GM18867 (cell line): ENCODE measurements around the gene HS3ST5.

ENCODE experiments used
- ATAC-seq: cut with Tn5 transposase; IDR thresholded peaks from one replicate; pipeline ENCODE4 v1.9.1; 2021; ENCODE audit warnings: mild to moderate bottlenecking, moderate library complexity; ENCODE audit not compliant: unreplicated experiment

The HS3ST5 gene, protein sequence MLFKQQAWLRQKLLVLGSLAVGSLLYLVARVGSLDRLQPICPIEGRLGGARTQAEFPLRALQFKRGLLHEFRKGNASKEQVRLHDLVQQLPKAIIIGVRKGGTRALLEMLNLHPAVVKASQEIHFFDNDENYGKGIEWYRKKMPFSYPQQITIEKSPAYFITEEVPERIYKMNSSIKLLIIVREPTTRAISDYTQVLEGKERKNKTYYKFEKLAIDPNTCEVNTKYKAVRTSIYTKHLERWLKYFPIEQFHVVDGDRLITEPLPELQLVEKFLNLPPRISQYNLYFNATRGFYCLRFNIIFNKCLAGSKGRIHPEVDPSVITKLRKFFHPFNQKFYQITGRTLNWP

DNA sequence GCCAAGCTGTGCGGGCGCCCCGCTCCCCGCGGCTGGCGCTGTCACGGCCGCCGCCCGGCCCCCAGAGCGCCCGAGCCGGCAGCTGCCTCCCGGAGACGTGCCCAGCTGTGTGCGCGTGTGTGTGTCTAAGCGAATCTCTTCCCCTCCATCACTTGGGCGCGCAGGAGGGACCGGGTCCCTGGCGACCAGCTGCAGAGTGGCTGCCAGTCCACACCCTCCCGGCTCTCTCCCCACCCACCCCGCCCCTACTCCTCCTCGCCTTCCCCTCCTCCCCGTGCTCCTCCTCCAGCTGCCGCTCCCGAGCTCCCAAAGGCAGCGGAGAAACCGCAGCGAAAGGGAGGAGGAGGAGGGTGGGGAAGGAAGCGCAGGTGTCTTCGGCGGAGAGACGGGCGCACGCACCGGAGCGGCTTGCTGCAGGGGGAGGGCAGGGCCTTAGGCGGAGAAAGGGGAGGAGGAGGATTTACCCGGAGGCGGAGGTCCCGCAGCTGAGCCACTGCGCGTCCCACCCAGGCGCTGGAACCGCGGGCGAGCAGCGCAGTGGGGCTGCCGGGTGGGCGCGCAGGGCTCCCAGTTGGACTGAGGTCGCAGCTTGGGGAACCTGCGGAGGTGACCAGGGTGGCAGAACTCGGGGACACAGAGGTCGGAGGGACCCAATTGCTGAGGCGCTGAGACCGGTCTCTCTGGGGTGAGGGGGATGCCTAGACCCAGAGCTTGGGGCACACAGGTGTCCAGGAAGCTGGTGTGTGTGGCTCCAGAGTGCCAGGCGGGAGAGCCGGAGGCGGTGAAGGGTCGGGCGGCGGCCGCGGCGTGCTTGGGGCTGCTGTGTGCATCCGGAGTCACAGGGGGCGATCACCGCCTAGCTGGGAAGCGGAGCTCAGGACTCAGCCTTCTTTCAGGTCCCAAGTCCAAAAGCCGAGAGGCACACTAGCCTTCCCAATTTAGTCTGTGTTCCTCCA, at the start of gene HS3ST5:
HS3ST5 (minus strand) TSS at position 198 of the 956 bp plus-strand sequence. CDS start 280,178 bp downstream, outside the sequence.
- ATAC-seq, result peak; percentile 54

DNA sequence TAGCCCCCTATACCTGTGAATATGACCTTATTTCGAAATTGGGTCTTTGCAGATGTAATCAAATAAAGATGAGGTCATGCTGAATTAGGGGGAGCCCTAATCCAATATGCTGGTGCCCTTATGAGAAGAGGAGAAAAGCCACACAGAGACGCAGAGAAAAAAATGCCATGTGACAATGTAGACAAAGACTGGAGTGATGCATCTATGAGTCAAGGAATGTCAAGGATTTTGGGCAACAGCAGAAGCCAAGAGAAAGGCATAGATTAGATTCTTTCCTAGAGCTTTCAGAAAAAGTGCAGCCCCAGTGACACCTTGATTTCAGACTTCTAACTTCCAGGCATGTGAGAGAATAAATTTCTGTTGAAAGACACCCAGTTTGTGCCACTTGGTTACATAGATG, 47.4 kb upstream of the HS3ST5 start:
- ATAC-seq, result no peak

DNA sequence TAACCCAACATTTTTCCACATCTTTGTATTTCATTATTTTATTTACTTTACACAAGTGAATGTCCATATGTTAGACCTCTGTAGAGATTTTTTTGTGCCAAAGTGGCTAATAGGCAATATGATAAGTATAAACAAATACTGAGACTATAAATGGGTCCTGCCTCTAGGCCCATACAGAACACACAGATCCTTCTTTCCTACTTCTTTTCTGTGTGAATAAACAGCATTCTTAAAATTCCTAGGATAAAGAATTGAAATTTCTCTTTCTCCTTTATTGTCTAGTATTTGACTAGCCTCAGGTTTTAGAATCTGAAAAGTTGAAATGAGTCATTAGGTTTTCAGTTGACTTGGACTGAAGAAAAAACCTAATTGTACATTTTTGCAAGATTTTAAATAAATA, 46.3 kb upstream of the HS3ST5 start:
- ATAC-seq, result no peak

DNA sequence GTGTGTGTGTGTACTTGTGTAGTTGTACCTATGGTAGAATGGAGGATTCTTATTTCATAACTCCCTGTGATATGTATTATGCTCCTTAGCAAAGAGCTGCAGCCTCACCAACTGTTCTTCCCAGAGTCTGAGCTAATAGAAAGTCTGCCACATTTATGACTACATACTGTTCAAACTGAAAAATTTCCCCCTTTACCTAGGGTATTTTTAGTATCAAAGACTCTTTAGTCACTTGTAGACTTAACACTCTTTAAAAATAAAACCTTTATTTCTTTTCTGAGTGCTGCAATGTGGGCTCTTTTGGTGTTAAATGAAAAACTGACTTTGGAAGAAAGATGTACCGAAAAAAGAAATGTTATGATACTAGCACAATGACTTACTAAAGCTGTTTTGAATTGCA, 39.6 kb upstream of the HS3ST5 start:
- ATAC-seq, result no peak

DNA sequence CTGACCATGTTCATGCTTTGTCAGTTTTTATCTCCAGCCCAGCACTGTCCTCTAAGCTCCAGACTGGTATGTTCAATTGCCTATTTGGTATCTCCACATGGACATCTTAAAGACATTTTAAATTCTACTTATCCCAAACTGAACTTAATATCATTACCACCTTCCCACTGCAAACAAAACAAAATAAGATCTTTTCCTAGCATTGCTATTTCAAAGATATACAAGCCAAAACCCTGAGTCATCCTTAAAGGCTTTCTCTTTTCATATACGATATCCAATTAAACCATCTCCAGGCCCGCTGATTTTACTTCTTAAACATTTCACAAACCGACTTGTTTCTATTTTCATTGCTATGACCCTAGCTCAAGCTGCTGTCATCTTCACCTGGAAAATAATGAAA, 35.1 kb upstream of the HS3ST5 start:
- no peak for ATAC-seq

DNA sequence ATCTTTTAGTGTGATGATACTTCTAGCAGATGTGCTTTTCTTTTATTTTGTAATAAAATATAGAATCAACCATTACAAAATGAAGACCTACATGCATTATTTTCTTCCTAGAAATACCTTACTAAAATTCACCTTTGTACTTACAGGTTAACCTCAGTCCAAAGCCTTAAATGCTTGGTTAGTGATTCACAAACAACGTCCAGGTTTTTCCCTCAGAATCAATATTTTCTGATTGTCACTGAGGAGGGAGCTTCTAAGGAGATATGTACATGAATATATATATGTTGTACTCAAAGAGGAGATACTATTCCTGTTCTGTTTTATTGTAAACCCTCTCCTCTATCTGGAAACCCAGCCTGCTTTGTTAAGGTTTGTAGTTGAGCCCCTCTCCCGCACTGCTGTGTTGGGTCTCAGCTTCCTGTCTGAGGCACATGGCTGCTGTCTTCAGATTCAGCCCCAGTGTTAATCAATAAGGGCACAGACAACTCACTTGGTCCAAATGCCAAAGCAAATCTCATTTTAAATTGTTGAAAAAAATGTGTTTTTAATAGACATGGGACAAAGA, 33.9 kb upstream of the HS3ST5 start:
- no peak for ATAC-seq

DNA sequence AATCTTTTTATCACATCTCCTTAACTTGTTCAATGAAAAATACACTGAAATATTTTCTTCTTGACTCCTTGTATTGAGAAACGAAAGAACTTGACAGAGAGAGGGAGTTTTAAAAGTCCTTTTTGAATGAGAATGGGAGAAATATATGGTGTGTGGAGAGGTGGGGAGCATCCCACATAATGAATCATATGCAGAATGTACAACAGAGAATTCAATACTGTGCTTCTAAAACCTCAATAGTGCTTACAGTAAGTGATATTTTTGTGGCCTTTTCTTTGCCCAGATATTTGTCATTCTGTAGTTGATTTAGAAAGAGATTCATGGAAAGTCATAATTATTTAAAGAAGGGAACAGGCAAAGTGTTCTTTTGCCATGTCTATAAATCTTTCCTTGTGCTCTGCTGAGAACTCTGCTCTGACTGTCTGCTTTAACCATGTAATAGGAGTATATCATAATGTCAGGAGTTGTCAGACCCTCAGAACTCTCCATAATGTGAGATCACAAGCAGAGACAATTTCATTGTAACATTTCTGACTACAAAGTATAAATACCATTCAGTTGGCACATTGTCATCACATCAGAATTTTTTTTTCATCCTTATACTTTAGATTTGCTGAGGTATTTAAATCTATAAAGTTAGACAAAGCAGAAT, 32.8 kb upstream of the HS3ST5 start:
- no peak for ATAC-seq

DNA sequence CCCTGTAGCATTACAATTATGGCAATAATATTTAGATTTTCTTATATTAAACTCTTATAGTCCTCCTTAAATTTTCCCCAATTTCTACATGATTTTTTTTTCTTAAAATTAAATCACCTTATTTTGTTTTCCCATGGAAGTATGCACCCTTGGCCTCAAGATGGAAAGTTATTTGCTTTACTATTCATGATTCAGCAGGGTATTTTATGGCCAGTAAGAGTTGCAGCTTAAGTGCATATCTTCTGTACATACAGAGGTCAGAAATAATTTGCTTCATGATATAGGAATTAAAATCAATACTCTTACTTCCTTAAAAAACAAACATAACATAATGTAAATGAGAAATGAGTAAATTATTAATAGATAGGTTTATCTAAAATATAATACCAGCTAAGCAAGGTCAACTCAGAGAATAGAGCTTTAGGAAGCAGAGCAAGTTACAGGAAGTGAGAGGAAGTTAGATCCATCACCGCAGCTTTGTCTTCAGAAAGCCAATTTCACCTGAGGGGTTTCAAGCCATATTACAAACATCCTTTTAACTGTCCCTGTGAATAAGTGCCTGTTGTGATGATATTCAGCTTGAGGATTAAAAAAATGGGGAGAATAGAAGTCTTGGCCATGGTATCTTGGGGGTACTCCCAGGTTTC, 24.6 kb upstream of the HS3ST5 start:
- ATAC-seq, result no peak

DNA sequence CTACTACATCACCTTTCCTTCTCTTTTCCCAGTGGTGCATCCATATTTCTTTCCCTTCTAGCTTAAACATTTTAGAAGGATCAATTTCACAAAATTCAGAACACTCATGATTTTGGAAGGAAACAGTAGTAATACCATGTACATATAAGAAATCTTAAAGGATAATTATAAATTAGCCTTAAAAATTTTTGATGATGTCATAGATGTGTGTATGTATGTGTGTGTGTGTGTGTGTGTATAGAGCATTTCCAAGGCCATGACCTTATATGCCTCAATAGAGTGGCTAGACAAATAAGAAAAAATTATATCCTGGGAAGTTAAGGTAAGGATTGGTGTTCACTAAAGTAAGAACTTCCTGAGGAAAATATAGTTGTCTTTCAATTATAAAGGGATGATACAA, 24.1 kb upstream of the HS3ST5 start:
- ATAC-seq, result no peak

DNA sequence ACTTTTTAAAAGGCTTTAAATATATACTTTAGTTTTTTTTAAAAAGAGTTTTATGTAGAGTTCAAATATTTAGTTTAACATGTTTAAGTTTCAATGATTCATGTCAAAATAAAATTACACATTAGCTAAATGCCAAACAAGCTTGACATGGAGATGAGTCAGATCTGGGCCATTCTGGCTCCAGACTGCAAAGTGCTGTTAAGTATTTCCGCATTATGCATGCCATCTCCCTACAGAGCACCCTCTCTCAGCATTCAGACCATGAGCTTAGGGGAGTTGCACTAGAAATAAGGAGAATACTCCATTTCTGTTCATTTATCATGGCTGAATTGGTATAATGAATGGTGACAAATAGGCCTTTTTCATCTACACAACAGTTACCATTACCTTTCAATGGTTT, 21.5 kb upstream of the HS3ST5 start:
- ATAC-seq, result no peak

DNA sequence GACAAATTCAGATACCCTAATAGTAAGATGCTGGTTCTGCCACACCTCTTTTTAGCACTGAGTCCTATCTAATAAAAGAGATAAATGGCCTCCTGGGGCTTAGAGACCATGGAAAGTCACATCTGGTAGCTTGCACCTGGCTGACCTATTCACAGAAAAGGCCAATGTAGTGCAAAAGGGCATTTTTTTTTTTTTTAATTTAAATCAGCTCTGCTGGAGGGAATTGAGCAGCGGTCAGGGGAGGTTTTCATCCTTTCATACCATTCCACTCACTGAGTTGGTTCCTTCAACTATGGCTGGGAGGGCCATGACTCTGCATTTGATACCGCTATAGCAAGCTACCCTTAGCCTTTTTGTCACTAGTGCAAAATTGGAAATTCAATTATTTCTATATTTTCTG, 20.1 kb upstream of the HS3ST5 start:
- no peak for ATAC-seq

DNA sequence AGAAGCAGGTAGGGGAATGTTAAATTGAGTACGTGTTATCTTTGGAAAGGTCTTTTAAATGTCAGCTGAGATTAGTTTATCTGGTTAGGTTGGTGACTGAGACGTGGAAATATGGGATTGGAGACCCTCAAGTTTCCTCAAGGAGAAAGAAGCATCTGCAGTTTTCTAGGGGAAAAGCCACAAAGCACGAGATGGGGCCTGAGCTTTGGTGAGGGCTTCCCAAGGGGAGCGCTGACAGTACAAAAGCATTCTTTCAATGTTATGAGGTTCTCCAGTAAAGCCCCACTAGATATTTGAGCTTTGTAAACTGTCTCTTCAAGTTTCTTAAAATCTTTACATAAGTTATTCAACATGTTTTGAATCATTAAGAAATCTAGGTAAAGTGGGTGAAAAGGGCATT, 19.6 kb upstream of the HS3ST5 start:
- ATAC-seq, result no peak

DNA sequence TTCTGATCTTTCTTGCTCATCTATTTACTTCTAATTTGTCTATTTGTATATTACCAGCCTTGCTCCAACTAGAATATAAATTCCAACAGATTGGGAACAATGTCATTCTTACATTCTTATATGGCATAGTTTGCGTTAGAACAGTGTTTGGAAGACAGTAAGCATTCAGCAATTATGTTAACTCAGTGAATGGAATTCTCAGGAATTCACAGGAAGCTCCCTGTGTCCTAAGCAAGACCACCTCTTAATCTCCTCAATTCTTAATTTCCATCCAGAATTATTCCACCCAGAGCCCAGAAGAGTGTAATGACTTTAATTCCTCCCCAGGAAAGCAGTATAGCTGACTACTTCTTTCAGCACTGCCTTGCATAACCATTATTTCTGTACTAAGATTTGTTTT, 18.2 kb upstream of the HS3ST5 start:
- no peak for ATAC-seq

DNA sequence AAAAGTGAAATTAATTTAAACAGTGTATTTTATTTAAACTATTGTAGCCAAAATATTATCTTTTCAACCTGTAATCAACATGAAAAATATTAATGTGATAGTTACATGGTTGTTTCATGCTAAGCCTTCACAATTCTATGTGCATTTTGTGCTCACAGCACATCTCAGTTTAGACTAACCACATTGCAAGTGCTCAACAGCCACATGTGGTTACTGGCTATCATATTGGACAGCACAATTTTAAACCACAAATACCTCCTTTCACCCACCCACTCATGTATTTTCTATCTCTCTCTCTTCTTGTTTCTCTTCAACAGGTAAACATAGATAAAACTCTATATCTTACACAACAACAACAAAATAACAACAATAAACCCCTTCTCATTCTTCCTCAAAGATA, 12.5 kb upstream of the HS3ST5 start:
- ATAC-seq, result no peak

DNA sequence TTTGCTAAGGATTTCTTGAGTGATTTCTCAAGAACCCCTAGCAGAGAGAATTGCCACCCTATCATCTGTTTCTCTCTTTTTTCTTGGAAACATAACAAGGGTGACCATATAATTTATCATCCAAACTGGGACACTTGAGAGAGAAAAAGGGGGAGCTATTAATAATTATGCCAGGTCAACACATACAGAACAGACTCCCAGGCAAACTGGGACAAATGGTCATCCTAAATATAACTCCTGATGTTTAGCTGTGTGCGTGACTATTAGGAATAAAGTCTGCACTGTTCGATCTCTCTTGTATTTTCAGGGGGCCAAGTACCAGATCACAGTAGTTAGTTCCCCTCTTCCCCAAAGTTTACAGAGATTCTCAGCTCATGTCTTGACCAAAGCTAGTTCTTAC, 11.7 kb upstream of the HS3ST5 start:
- no peak for ATAC-seq

DNA sequence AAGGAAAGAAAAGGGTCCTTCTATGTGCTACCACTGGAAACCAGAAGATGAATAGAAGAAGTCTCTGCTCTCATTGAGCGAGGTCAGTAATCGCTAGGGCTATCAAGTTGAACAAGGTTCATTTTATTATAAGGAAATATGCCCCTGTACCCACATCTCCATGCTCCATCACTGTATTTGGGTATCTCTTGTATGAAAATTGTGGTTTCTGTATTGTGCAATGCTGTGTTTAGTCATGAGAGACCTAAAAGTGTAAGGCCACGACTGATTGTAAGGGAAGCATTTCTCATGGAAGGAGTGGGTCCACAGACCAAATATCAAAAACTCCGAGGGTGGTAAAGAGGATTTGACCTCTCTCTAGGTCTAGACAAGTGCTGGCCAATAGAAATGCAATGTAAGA, 3.6 kb upstream of the HS3ST5 start:
- no peak for ATAC-seq

DNA sequence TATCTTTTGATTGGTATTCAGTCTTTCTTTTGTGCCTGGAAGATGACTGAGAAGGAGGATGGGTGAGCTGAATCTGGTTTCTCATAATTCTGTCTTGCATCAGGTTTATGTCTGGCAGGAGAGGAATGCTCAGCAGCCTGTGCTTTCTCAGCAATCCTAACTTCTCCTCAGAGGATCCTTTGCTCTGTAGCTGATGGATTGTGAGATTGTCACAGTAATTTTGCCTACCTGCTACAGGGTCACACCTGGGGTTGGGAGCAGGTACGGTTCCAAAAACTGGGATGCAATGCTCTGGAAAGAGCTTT, 2.1 kb upstream of the HS3ST5 start:
- ATAC-seq, result no peak

DNA sequence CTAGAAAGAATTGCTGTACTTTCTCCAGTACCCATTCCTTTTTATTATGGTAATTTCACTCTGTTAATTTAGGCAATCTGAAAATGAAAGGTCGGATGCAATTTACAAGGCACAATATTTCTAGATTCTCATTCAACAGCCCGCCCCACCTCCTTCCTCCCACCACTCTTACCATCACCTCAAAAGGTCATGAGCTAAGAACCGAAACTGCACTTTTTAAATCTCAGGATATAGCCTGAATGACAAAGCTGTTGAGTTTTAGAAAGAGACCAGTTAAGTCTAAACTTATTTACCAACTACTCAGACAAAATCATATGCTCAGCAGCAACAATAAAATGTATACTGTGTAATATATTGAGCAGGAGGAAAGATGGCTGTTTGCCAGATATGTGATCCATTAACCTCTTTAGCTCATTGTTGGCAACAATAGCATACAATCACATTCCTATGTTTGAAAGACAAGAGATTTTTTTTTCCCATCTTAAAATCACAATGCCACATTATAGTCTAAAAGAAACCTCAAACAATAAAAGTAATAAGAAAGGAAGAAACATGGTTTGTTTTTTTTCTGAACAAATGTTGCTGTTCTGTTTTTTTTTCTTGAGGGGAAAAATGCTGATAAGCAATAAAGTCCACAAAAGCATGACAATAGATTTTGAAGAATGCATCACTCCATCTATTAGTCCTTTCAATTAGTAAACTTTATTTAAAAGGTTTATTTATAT, 1.6 kb upstream of the HS3ST5 start:
- peak; percentile 33 for ATAC-seq

DNA sequence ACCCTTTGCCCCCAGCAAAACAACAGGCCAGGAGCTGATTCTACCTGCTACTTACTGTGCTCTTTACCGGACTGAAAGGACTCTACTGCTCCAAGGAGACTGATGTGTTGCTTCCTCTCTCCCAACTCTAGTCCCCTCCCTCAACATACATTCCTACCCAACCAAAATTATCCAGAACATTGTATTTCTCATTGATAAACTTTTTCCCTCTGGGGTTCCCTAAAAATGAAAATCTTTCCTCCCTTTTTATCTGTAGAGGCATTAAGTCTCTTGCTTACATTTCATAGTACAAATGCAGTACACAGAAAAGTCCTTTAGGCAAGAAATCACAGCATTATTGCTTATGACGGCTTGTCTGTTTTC, 940 bp upstream of the HS3ST5 start:
- ATAC-seq, result no peak

DNA sequence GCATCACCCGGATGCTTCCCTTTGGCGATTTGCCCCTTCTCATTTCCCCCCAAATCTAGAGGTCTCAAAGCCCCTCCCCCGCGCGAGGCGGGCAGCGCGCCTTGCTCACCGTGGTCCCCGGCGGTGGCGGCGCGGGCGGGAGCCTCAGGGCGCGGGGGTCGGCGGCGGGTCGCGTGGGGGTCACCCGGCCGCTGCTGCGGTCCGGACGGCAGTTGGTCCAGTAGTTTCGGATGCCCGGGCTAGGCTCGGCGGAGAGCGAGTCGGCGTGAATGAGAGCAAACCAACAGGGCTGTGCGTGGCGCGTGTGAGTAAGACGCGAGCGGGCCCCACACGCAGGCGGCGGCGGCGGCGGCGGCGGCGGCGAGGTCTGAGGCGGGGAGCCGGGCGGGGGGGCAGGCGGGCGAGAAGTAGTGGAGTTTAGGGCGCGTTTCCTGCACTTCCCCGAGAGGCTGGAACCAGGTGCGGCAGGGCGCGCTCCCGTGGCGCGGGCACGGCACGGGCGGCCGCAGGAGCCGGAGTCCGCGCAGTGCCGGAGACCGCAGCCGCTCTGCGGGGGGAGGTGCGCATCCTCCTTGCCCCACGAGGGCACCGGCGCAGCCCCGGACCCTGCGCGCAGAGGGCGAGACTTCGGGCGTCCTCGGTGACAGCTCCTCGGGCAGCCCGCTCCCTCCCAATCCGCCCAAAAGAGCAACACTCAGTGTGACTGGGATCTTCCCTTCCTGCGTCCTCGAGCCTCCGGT, 567 bp downstream of the HS3ST5 start:
- ATAC-seq, result no peak
